IPS-NIHi11 (cell line): ENCODE results near the gene PYDC2.
"Not testable (repeated sequence)": the region's sequence is repeated elsewhere in the genome, so short reads cannot be mapped to it uniquely, and the experiment has no call there.

Experiments
- DNase-seq: peaks from one replicate; pipeline ENCODE4 v3.0.0; 2012; ENCODE audit warnings: mixed read lengths, low spot score

The PYDC2 gene

DNA sequence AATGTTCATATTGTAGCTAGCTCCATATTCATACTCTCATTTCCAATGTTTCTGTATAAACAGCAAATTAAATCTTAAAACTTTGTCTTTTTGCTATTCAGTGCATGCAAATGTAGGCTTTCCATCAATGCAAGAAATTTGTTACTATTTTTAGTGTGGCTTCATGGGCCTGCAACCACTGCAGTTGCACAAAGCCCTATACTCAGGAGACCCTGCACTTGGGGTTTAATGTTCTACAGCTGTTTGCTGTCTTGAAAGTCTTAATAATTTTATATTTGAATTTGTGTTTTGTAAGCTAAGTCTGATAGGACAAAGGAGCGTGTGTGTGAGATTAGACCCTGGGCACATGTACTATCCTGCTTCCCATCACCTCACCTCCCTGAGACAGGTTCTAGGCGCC is 9.6 kb downstream of the PYDC2 start:
- DNase-seq: no peak

DNA sequence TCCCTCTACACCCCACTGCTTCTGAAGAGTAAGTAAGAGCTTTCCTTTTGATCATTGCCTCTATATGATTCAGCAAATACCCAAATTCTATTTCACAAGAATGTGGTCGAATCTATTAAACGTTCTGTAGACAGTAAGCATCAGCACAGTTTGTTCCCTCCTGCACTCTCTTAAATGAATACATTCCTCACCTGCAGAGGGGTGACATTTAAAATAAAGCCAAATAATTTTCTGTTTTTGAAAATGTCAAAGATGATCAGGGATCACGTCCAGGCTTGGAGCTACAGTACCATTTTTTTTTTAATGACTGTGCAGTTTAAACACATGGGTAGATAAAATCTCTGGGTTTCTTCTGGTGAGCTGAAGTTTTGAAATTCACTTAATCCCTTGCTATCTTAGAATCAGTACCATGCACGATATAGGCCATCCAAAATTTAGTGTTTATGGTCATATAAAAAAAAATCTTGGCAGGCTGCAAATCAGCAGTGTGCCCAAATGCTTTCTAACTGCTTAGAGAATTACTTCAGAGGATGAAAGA is 12.8 kb downstream of the PYDC2 start:
- DNase-seq: no peak

DNA sequence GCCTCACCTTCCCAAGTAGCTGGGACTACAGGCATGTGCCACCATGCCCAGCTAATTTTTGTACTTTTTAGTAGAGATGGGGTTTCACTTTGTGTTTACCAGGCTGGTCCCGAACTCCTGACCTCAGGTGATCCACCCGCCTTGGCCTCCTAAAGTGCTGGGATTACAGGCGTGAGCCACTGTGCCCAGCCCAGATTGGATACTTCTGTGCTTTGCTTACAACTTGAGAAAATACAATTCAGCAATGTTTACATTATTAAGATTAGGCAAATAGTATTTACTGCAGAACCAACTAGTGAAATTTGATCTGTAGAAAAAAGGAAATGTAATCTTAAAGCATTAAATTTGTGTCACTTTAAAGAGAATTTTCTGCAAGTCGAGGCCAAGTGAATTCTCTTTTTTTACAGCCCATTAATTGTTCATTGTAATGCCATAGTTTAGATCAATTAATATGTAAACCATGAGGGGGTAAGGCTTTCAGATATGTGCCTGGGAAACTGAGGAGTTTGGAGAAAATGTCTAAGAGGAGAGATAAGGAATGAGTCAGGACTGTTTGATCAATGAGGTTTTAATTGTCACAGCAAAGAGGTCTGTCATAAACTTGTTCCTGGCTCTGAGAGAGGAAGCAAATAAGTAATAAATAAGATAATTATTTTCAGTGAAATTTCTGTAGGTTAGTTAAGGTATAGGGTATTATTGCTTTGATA is 15.3 kb downstream of the PYDC2 start:
- DNase-seq: no peak

DNA sequence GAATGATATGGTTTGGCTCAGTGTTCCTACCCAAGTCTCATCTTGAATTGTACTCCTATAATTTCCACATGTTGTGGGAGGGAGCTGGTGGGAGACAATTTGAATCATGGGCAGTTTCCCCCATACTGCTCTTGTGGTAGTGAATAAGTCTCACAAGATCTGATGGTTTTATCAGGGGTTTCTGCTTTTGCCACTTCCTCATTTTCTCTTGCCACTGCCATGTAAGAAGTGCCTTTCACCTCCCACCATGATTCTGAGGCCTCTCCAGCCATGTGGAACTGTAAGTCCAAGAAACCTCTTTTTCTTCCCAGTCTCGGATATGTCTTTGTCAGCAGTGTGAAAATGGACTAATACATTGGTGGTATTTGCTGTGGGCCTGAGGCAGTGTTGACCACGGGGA is 23.0 kb downstream of the PYDC2 start:
- DNase-seq: not testable (repeated sequence)

DNA sequence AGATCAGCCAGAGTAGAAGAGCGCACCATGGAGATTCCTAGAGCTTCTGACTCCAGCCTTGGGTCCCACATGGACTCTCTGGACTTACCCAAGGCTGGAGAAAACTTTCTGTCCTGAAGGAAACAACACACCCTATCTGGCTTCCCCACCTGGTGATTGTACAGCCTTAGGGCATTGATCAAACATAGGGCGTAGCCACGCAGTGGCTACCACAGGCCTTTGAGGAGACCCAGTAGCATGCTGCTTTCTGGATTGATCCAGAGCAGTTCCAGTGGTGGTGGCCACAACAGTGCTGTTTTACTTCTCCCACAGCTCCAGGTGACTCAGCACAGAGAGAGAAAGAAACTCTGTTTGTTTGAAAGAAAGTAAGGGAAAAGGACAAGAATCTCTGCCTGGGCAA is 23.5 kb downstream of the PYDC2 start:
- no peak for DNase-seq

DNA sequence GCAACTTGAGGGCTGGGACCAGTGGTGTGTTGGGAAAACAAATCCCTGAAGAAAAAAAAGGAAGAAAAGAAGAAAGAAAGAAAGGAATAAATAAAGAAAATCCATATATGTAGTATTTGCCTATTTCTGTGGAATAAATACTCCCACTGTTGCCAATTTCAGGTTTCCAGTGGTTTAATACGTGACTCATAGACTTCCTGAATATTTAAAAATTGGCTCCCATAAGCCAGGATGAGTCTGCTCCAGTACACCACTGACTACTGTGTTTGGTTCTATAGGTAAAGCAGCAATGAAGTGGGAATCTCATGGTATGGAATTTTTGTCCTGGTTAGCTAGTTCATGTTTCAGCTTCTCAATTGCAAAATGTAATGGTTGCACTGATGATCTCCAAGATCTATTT is 31.6 kb downstream of the PYDC2 start:
- DNase-seq: no peak

DNA sequence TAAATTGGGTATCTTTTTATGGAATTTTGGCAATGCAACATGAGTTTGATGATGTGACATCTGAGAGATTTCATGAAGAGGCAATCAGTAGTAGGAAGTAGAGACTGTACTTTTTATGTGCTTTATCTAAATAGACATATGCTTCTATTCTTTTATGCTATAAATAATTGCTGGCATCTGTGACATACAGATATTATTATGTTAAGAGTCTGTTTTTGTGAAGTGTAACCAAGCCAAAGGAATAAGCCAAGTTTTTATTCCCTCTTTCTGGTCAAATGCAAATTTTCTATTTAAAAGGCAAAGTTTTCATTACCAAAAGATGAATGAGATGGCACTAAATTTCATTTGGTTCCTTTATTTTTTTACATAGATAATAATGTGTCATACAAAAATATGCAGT is 32.4 kb downstream of the PYDC2 start:
- no peak for DNase-seq

DNA sequence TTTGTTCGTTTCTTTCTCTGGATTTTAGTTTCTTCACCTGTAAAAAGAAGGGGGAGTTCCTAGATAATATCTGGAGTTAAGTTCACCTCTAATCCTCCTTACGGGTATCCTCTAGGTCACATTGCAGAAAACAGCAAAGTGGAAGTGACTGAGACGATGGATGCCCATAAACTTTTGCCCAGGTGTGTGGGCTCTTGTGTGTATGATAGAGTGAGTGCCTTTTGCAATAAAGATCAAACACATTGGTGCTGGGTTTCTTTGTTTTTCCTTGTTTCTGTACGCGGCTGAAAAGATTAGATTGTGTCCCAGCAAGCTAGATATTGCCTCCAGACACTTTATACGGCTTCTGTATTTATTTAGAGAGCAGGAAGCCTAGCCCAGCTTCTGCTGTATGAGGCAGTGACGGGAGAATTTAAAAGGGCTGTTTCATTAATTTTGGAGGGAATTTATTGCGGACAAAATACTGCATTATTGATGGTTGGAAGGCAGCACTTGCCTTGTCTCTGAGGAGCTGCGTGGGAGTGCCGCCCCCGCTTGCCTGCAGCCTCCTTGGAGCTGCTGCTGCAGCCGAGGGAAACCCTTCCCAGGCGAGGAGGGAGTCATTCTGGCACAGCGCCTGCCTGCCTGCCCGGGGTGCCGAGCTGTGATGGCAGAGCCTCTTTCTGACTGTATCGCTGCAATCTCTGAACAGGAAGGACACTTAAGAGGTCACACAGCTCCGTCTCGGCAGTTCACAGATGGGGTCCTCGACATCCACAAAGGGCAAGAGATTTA is 38.5 kb downstream of the PYDC2 start:
- DNase-seq: peak; percentile 52

DNA sequence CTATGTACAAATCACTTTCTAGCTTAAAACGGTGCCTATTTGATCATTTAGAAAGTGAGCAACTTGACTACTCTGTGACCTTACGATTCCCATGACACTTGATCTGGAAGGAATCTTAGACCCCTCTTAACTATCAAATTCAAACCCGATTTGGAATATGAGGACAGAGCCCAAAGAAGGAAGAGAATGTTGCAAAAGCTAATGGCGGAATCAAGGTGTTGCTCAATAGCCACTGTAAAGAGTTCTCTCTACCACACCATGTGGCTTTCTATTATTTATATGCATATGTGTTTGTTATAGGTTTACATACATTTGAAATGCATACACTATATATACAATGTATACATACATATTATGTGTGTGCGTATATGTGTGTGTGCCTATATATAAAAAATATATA is 39.9 kb downstream of the PYDC2 start:
- no peak for DNase-seq

DNA sequence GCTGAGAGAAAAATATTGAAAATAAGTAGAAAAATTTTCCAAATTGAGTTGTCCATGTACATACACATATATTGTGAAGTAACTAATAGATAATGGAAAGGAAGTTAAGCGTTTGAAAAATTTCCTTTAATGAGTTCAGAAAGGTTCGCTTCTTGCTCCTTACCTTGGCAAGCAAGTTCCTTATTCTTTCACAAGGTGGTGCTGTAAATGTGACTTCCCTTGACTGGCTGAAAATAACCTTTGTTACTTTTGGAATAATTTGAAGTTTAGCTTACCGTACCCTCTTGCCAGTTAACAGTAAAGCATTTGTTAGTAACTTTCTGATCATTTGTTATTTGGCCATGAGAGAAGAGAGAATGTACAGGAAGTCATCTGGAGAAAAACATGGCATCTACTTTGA is 41.6 kb downstream of the PYDC2 start:
- peak; percentile 47 for DNase-seq

DNA sequence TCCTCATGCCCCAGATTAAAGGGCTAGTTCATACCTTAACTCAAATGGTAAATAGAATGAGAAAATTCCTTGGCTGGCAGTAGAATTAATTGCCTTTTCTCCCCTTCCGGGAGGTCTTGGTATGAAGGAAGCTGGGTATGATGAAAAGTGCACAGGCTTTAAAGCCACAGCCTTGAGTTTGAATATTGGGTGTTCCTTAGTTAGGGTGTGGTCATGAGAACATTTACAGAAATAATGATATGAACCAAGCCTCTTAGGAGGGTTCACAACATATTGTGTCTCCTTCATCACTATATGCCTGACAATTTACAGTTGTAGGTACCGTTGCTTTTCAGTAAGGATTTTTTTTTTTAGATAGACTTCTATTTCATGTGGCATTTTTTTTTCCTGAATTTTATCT is 48.1 kb downstream of the PYDC2 start:
- DNase-seq: no peak
